ENCODE data around the gene ANKRD34B.

ANKRD34B gene

DNA sequence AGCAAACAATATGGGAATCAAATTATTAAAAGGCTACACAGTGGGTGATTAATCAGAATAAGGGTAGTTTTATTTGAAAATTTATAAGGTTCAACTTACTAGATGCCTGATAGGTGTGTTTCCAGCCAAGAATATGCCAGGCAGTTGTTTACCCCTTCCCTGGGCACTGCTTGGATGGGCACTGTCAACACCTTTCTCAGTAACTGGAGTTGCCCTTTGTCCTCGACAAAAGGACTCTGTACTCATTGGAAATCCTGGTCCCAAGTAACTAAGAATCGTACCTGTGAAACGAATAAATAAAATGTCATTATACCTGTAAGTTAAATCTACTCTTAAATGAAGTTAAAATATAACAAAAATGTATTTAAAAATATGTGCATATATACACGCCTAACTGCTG, 15.0 kb downstream of the ANKRD34B start:
- H3K36me3 ChIP-seq (ENCODE audit: insufficient read depth, low read length) = no peaks in the 10 kb centered on the region
- no peak for ATAC-seq (ENCODE audit: insufficient read depth, low read depth)

GRCh38 chr5:80554646-80555045, 15.4 kb downstream of the ANKRD34B start:
- TF ChIP-seq, protein P1, sequence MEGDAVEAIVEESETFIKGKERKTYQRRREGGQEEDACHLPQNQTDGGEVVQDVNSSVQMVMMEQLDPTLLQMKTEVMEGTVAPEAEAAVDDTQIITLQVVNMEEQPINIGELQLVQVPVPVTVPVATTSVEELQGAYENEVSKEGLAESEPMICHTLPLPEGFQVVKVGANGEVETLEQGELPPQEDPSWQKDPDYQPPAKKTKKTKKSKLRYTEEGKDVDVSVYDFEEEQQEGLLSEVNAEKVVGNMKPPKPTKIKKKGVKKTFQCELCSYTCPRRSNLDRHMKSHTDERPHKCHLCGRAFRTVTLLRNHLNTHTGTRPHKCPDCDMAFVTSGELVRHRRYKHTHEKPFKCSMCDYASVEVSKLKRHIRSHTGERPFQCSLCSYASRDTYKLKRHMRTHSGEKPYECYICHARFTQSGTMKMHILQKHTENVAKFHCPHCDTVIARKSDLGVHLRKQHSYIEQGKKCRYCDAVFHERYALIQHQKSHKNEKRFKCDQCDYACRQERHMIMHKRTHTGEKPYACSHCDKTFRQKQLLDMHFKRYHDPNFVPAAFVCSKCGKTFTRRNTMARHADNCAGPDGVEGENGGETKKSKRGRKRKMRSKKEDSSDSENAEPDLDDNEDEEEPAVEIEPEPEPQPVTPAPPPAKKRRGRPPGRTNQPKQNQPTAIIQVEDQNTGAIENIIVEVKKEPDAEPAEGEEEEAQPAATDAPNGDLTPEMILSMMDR (IDR thresholded peaks at IDR 0.05; ENCODE audit: borderline replicate concordance, extremely low read depth, low read length, poor library complexity, severe bottlenecking) = no peak
- TF ChIP-seq EZH2 (IDR thresholded peaks at IDR 0.05; ENCODE audit: borderline replicate concordance, low read depth, low read length, severe bottlenecking) = no peak
- no peak overlapping the region for H3K4me2 ChIP-seq (ENCODE audit: insufficient read depth, low read length)

More for the DNA sequence above, 15.0 kb downstream of the ANKRD34B start:
- TF ChIP-seq, protein P1 (IDR thresholded peaks at IDR 0.05; ENCODE audit: borderline replicate concordance, extremely low read depth, low read length, poor library complexity, severe bottlenecking) = no peak
- no peak for TF ChIP-seq EZH2 (IDR thresholded peaks at IDR 0.05; ENCODE audit: borderline replicate concordance, low read depth, low read length, severe bottlenecking)
- no peak overlapping the region for H3K27ac ChIP-seq (ENCODE audit: low read length)
- no peaks in the 10 kb centered on the region for H3K27me3 ChIP-seq (ENCODE audit: insufficient read depth, low read length, poor library complexity)
- no peak overlapping the region for H2AFZ ChIP-seq (ENCODE audit: low read depth, low read length)
- no peaks in the 10 kb centered on the region for H3K79me2 ChIP-seq (ENCODE audit: insufficient read depth, low read length)
- no peaks in the 10 kb centered on the region for H3K9me3 ChIP-seq (ENCODE audit: insufficient read depth, low read length, severe bottlenecking)
- H3K4me1 ChIP-seq (ENCODE audit: insufficient read depth, low read length) = no peaks in the 10 kb centered on the region
- H3K4me2 ChIP-seq (ENCODE audit: insufficient read depth, low read length) = no peak overlapping the region
- no peaks in the 10 kb centered on the region for H4K20me1 ChIP-seq (ENCODE audit: insufficient read depth, low read length)
- DNase-seq = no peak
- no peak overlapping the region for H3K9ac ChIP-seq (ENCODE audit: low read depth, low read length)
- no peak overlapping the region for H3K4me3 ChIP-seq (ENCODE audit: low read depth in 1 of 2, low read length in 2 of 2)

DNA sequence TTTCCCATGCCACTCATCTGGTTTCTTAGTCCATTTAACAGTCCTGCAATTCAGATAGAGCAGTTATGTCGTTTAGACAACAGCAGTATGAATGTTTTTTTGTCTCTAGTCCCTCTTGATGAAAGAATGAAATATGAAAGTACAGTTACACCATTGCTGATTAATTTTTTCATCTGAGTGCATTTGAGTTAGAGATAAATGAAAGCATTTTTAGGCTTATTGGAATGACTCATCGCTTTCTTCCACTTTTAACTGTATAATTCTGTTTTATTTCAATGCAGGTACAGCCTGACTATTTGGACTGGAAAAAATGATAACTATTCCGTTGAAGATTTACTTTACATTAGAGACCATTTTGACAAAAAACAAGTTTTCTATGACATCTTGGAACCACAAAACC, 28.7 kb downstream of the ANKRD34B start:
- no peaks in the 10 kb centered on the region for H4K20me1 ChIP-seq (ENCODE audit: insufficient read depth, low read length)
- H3K4me1 ChIP-seq (ENCODE audit: insufficient read depth, low read length) = no peaks in the 10 kb centered on the region
- H2AFZ ChIP-seq (ENCODE audit: low read depth, low read length) = no peak overlapping the region
- H3K27me3 ChIP-seq (ENCODE audit: insufficient read depth, low read length, poor library complexity) = no peaks in the 10 kb centered on the region
- H3K9me3 ChIP-seq (ENCODE audit: insufficient read depth, low read length, severe bottlenecking) = no peaks in the 10 kb centered on the region
- ATAC-seq (ENCODE audit: insufficient read depth, low read depth) (no peak), DNase-seq (no peak)
- no peak overlapping the region for H3K4me3 ChIP-seq (ENCODE audit: low read depth in 1 of 2, low read length in 2 of 2)
- no peaks in the 10 kb centered on the region for H3K79me2 ChIP-seq (ENCODE audit: insufficient read depth, low read length)
- H3K27ac ChIP-seq (ENCODE audit: low read length) = no peak overlapping the region
- no peak overlapping the region for H3K4me2 ChIP-seq (ENCODE audit: insufficient read depth, low read length)
- H3K9ac ChIP-seq (ENCODE audit: low read depth, low read length) = no peak overlapping the region
- H3K36me3 ChIP-seq (ENCODE audit: insufficient read depth, low read length) = no peaks in the 10 kb centered on the region
- TF ChIP-seq, protein P1 (IDR thresholded peaks at IDR 0.05; ENCODE audit: borderline replicate concordance, extremely low read depth, low read length, poor library complexity, severe bottlenecking) = no peak
- TF ChIP-seq EZH2 (IDR thresholded peaks at IDR 0.05; ENCODE audit: borderline replicate concordance, low read depth, low read length, severe bottlenecking) = no peak

More at GRCh38 chr5:80554646-80555045, 15.4 kb downstream of the ANKRD34B start:
- no peak for DNase-seq
- H2AFZ ChIP-seq (ENCODE audit: low read depth, low read length) = no peak overlapping the region
- H3K9ac ChIP-seq (ENCODE audit: low read depth, low read length) = no peak overlapping the region
- no peaks in the 10 kb centered on the region for H3K4me1 ChIP-seq (ENCODE audit: insufficient read depth, low read length)
- H3K27me3 ChIP-seq (ENCODE audit: insufficient read depth, low read length, poor library complexity) = no peaks in the 10 kb centered on the region
- ATAC-seq (ENCODE audit: insufficient read depth, low read depth) = no peak
- no peaks in the 10 kb centered on the region for H3K36me3 ChIP-seq (ENCODE audit: insufficient read depth, low read length)
- H4K20me1 ChIP-seq (ENCODE audit: insufficient read depth, low read length) = no peaks in the 10 kb centered on the region
- no peak overlapping the region for H3K27ac ChIP-seq (ENCODE audit: low read length)
- no peak overlapping the region for H3K4me3 ChIP-seq (ENCODE audit: low read depth in 1 of 2, low read length in 2 of 2)
- no peaks in the 10 kb centered on the region for H3K79me2 ChIP-seq (ENCODE audit: insufficient read depth, low read length)
- H3K9me3 ChIP-seq (ENCODE audit: insufficient read depth, low read length, severe bottlenecking) = no peaks in the 10 kb centered on the region

- ATAC-seq (ENCODE audit: insufficient read depth, low read depth) (no peak), DNase-seq (no peak)
- H3K4me1 ChIP-seq (ENCODE audit: insufficient read depth, low read length) = no peaks in the 10 kb centered on the region
- no peak overlapping the region for H2AFZ ChIP-seq (ENCODE audit: low read depth, low read length)
- TF ChIP-seq, protein P1 (IDR thresholded peaks at IDR 0.05; ENCODE audit: borderline replicate concordance, extremely low read depth, low read length, poor library complexity, severe bottlenecking) = no peak
- TF ChIP-seq EZH2 (IDR thresholded peaks at IDR 0.05; ENCODE audit: borderline replicate concordance, low read depth, low read length, severe bottlenecking) = no peak
- H3K4me2 ChIP-seq (ENCODE audit: insufficient read depth, low read length) = no peak overlapping the region
- H3K9ac ChIP-seq (ENCODE audit: low read depth, low read length) = no peak overlapping the region
- no peaks in the 10 kb centered on the region for H3K79me2 ChIP-seq (ENCODE audit: insufficient read depth, low read length)
- H4K20me1 ChIP-seq (ENCODE audit: insufficient read depth, low read length) = no peaks in the 10 kb centered on the region
- H3K9me3 ChIP-seq (ENCODE audit: insufficient read depth, low read length, severe bottlenecking) = no peaks in the 10 kb centered on the region
- no peak overlapping the region for H3K27ac ChIP-seq (ENCODE audit: low read length)
- H3K4me3 ChIP-seq (ENCODE audit: low read depth in 1 of 2, low read length in 2 of 2) = no peak overlapping the region
- no peaks in the 10 kb centered on the region for H3K36me3 ChIP-seq (ENCODE audit: insufficient read depth, low read length)
- no peaks in the 10 kb centered on the region for H3K27me3 ChIP-seq (ENCODE audit: insufficient read depth, low read length, poor library complexity)
Measured at GRCh38 chr5:80540691-80541090, 29.4 kb downstream of the ANKRD34B start.

All from DND-41 (cell line).